Muscle of leg (tissue), 16 donors: ENCODE data around the gene C2orf76. TPM values are rescaled to one million over a fixed set of nuclear protein-coding genes. Genes with fewer than 3 reads are reported as not detected.
"Not testable (repeated sequence)": the region's sequence is repeated elsewhere in the genome, so short reads cannot be mapped to it uniquely, and the experiment has no call there.

Experiments used
- DNase-seq: peaks from one replicate; pipeline ENCODE4 v3.0.0; 2013
- H3K27ac ChIP-seq: one replicate; pipeline ENCODE4 v1.5.1; 2013; ENCODE audit warnings: mild to moderate bottlenecking, low read length, control low read depth
- H3K27me3 ChIP-seq: one replicate; pipeline ENCODE4 v1.6.1; 2013; ENCODE audit warnings: low read length; ENCODE audit not compliant: control insufficient read depth, insufficient read depth
- H3K36me3 ChIP-seq: one replicate; pipeline ENCODE4 v1.6.1; 2013; ENCODE audit warnings: low read length; ENCODE audit not compliant: control insufficient read depth, insufficient read depth
- H3K4me1 ChIP-seq: one replicate; pipeline ENCODE4 v1.6.1; 2013; ENCODE audit warnings: low read length; ENCODE audit not compliant: control insufficient read depth, insufficient read depth
- H3K4me3 ChIP-seq: one replicate; pipeline ENCODE4 v1.5.1; 2013; ENCODE audit warnings: low read length, control low read depth
- H3K9me3 ChIP-seq: replicated peaks from 2 replicates; pipeline ENCODE4 v1.6.1; 2013; ENCODE audit warnings: low read depth, low read length; ENCODE audit not compliant: control insufficient read depth
- WGBS: methylation state at CpG from one replicate; pipeline ENCODE4 v1.1.5; 2013; ENCODE audit warnings: missing lambda C conversion rate; ENCODE audit not compliant: insufficient coverage; 5-methylcytosine and 5-hydroxymethylcytosine counted together
- long read RNA-seq, 11 donors: transcript quantifications; one replicate each; lab custom pipeline, GENCODE V29; 2026
- polyA plus RNA-seq, 8 donors: library from polyadenylated mRNA; unstranded; fragments of 120-200 nt; gene quantifications; one replicate each; pipeline versions ENCODE4 v1.2.1 to v1.2.3, GENCODE V29; 2013; ENCODE audit warnings: inconsistent platforms in 1 of 8, low replicate concordance in 1 of 8; ENCODE audit not compliant: insufficient read length in 8 of 8, insufficient read depth in 1 of 8
- total RNA-seq: library from RNA; stranded (reverse); fragments of 120-200 nt; gene quantifications from one replicate; pipeline ENCODE4 v1.2.4, GENCODE V29; 2013

C2orf76 gene
- total RNA-seq = 11.9 TPM
- polyA plus RNA-seq = 10 to 100 TPM in 2 of 8 donors, 1 to 10 TPM in 6; 8.9 to 11.8 (median 9.7) TPM
- long read RNA-seq, donor 1, partial matches to known transcripts = 0 of 2 reads
- long read RNA-seq, donor 1, other reads (novel, unspliced or antisense) = 0 of 2 reads
- long read RNA-seq, donor 2 = 0 reads
- long read RNA-seq, donor 3, partial matches to known transcripts = 689 of 697 reads
- long read RNA-seq, donor 3, other reads (novel, unspliced or antisense) = 5 of 697 reads
- long read RNA-seq, donor 4, partial matches to known transcripts = 77 of 458 reads
- long read RNA-seq, donor 4, other reads (novel, unspliced or antisense) = 379 of 458 reads
- long read RNA-seq, donor 5, partial matches to known transcripts = 1,076 of 1,092 reads
- long read RNA-seq, donor 5, other reads (novel, unspliced or antisense) = 13 of 1,092 reads
- long read RNA-seq, donor 6, transcript C2orf76-201 (6 exons, 676 nt) = major isoform, 5 of 1,361 reads
- long read RNA-seq, donor 6, partial matches to known transcripts = 1,330 of 1,361 reads
- long read RNA-seq, donor 6, other reads (novel, unspliced or antisense) = 25 of 1,361 reads
- long read RNA-seq, donor 7, partial matches to known transcripts = 678 of 680 reads
- long read RNA-seq, donor 7, other reads (novel, unspliced or antisense) = 0 of 680 reads
- long read RNA-seq, donor 8, partial matches to known transcripts = 856 of 859 reads
- long read RNA-seq, donor 8, other reads (novel, unspliced or antisense) = 0 of 859 reads
- long read RNA-seq, donor 9, partial matches to known transcripts = 538 of 552 reads
- long read RNA-seq, donor 9, other reads (novel, unspliced or antisense) = 11 of 552 reads
- long read RNA-seq, donor 10, transcript C2orf76-201 (6 exons, 676 nt) = major isoform, 8 of 1,321 reads
- long read RNA-seq, donor 10, partial matches to known transcripts = 1,298 of 1,321 reads
- long read RNA-seq, donor 10, other reads (novel, unspliced or antisense) = 15 of 1,321 reads
- long read RNA-seq, donor 11, partial matches to known transcripts = 571 of 585 reads
- long read RNA-seq, donor 11, other reads (novel, unspliced or antisense) = 11 of 585 reads

GRCh38 chr2:119366649-119367471 is at the start of gene C2orf76, which contains the start of gene DBI:
Gene C2orf76, minus strand, starts transcription at chr2:119366834. Its CDS starts 26,875 bp downstream, at chr2:119339959.
Gene DBI, plus strand, starts transcription at chr2:119366977. Its CDS starts 75 bp downstream, at chr2:119367052.
- WGBS = under 1% methylated on average over 61 of the region's 65 CpGs
- Histone ChIP-seq H3K27ac (peak within 1 kb of the TSS; percentile 96), H3K4me3 (peak within 1 kb of the TSS; percentile 97), H3K9me3 (no peaks in the 10 kb centered on the region), H3K4me1 (peaks cover 28% of the 10 kb centered on the region), H3K27me3 (no peaks in the 10 kb centered on the region), H3K36me3 (peaks cover 36% of the 10 kb centered on the region)
- DNase-seq = peak; percentile 98

GRCh38 chr2:119415630-119416029 is 49.0 kb upstream of the C2orf76 start:
- H3K9me3 ChIP-seq = peaks cover 3% of the 10 kb centered on the region
- no peaks in the 10 kb centered on the region for H3K27me3 ChIP-seq
- DNase-seq = no peak
- no peak overlapping the region for H3K27ac ChIP-seq
- no peaks in the 10 kb centered on the region for H3K4me1 ChIP-seq
- no CpG with 5 or more reads among the region's 1 CpG for WGBS
- H3K36me3 ChIP-seq = no peaks in the 10 kb centered on the region
- H3K4me3 ChIP-seq = no peak overlapping the region

GRCh38 chr2:119414894-119415293 is 48.3 kb upstream of the C2orf76 start:
- WGBS = no CpG with 5 or more reads among the region's 3 CpGs

GRCh38 chr2:119409506-119409905 is 42.9 kb upstream of the C2orf76 start:
- H3K9me3 ChIP-seq = peaks cover 3% of the 10 kb centered on the region
- no peak overlapping the region for H3K27ac ChIP-seq
- H3K4me1 ChIP-seq = peaks cover 4% of the 10 kb centered on the region
- no CpG with 5 or more reads among the region's 4 CpGs for WGBS
- no peaks in the 10 kb centered on the region for H3K36me3 ChIP-seq
- DNase-seq = no peak
- no peaks in the 10 kb centered on the region for H3K27me3 ChIP-seq
- no peak overlapping the region for H3K4me3 ChIP-seq

More at GRCh38 chr2:119414894-119415293, 48.3 kb upstream of the C2orf76 start:
- Histone ChIP-seq H3K27me3 (no peaks in the 10 kb centered on the region), H3K4me3 (no peak overlapping the region), H3K4me1 (no peaks in the 10 kb centered on the region), H3K9me3 (peaks cover 3% of the 10 kb centered on the region), H3K27ac (no peak overlapping the region), H3K36me3 (no peaks in the 10 kb centered on the region)
- DNase-seq = no peak

GRCh38 chr2:119408221-119408619 is 41.6 kb upstream of the C2orf76 start:
- H3K4me3 ChIP-seq = no peak overlapping the region
- DNase-seq = peak; percentile 57
- H3K36me3 ChIP-seq = no peaks in the 10 kb centered on the region
- peaks cover 4% of the 10 kb centered on the region for H3K4me1 ChIP-seq
- H3K27ac ChIP-seq = no peak overlapping the region
- H3K9me3 ChIP-seq = no peaks in the 10 kb centered on the region
- H3K27me3 ChIP-seq = no peaks in the 10 kb centered on the region
- WGBS = 43% methylated on average over 5 of the region's 5 CpGs

- 58% methylated on average over 3 of the region's 7 CpGs for WGBS
- peak; percentile 70 for DNase-seq
- H3K36me3 ChIP-seq = no peaks in the 10 kb centered on the region
- H3K9me3 ChIP-seq = no peaks in the 10 kb centered on the region
- H3K27me3 ChIP-seq = no peaks in the 10 kb centered on the region
- H3K27ac ChIP-seq = no peak overlapping the region
- no peak overlapping the region for H3K4me3 ChIP-seq
- H3K4me1 ChIP-seq = peaks cover 4% of the 10 kb centered on the region
Observed at GRCh38 chr2:119407430-119408220, 41.0 kb upstream of the C2orf76 start.

- H3K36me3 ChIP-seq = no peaks in the 10 kb centered on the region
- no peak overlapping the region for H3K4me3 ChIP-seq
- WGBS = no CpG with 5 or more reads among the region's 2 CpGs
- H3K27me3 ChIP-seq = no peaks in the 10 kb centered on the region
- H3K9me3 ChIP-seq = no peaks in the 10 kb centered on the region
- peaks cover 4% of the 10 kb centered on the region for H3K4me1 ChIP-seq
- DNase-seq = no peak
- H3K27ac ChIP-seq = no peak overlapping the region
Observed at GRCh38 chr2:119405151-119405550, 38.5 kb upstream of the C2orf76 start.

- 80% methylated on average over 6 of the region's 12 CpGs for WGBS
- not testable (repeated sequence) for H3K9me3 ChIP-seq, H3K36me3 ChIP-seq, H3K27me3 ChIP-seq, H3K4me1 ChIP-seq, H3K27ac ChIP-seq, H3K4me3 ChIP-seq, DNase-seq
Observed at GRCh38 chr2:119403618-119404017, 37.0 kb upstream of the C2orf76 start.
